ENCODE data around the gene ARHGAP24. TPM values are rescaled to one million over a fixed set of nuclear protein-coding genes. Genes with fewer than 3 reads are reported as not detected.

Gene ARHGAP24
- total RNA-seq, 2 donors from 2014 or later, result 66.8 to 85.6 TPM

- Histone ChIP-seq H3K9me3 (ENCODE audit: control insufficient read depth, low read length) (no peaks in the 10 kb centered on the region), H3K27ac (ENCODE audit: low read depth, low read length) (no peak overlapping the region), H3K4me3 (ENCODE audit: low read length) (no peak overlapping the region), H3K4me1 (ENCODE audit: control insufficient read depth, insufficient read depth, low read length) (no peaks in the 10 kb centered on the region), H3K27me3 (ENCODE audit: control insufficient read depth, insufficient read depth, low read length, poor library complexity, severe bottlenecking) (no peaks in the 10 kb centered on the region), H3K36me3 (ENCODE audit: control insufficient read depth, insufficient read depth, low read length) (no peaks in the 10 kb centered on the region), H3K9ac (ENCODE audit: extremely low read depth, low read length, poor library complexity, severe bottlenecking) (no peak overlapping the region)
- 81 to 96% methylated on average over 4 to 5 of the region's 5 CpGs for WGBS, 2 experiments (ENCODE audit: insufficient coverage in 1 of 2, insufficient read length in 1 of 2)
- Mint-ChIP-seq H3K4me1 (peaks cover 6% of the 10 kb centered on the region), H3K36me3 (ENCODE audit: low read depth) (no peaks in the 10 kb centered on the region), H3K27me3 (ENCODE audit: insufficient read depth) (peaks cover 29% of the 10 kb centered on the region), H3K9me3 (no peaks in the 10 kb centered on the region), H3K4me3 (no peak overlapping the region), H3K27ac (no peak overlapping the region)
- peak; percentile 77 for DNase-seq
- TF ChIP-seq CTCF (conservative IDR thresholded peaks at IDR 0.05), result no peak
Measured at GRCh38 chr4:85520765-85521749, 46.1 kb downstream of the ARHGAP24 start.

GRCh38 chr4:85522277-85522676, 47.3 kb downstream of the ARHGAP24 start:
- no peaks in the 10 kb centered on the region for H3K36me3 Mint-ChIP-seq (ENCODE audit: low read depth)
- H3K4me3 Mint-ChIP-seq, result no peak overlapping the region
- no peak overlapping the region for H3K27ac Mint-ChIP-seq
- no peaks in the 10 kb centered on the region for H3K4me1 ChIP-seq (ENCODE audit: control insufficient read depth, insufficient read depth, low read length)
- H3K9ac ChIP-seq (ENCODE audit: extremely low read depth, low read length, poor library complexity, severe bottlenecking), result no peak overlapping the region
- H3K36me3 ChIP-seq (ENCODE audit: control insufficient read depth, insufficient read depth, low read length), result no peaks in the 10 kb centered on the region
- H3K4me3 ChIP-seq (ENCODE audit: low read length), result no peak overlapping the region
- peaks cover 6% of the 10 kb centered on the region for H3K4me1 Mint-ChIP-seq
- no peaks in the 10 kb centered on the region for H3K27me3 ChIP-seq (ENCODE audit: control insufficient read depth, insufficient read depth, low read length, poor library complexity, severe bottlenecking)
- no peak for TF ChIP-seq CTCF (conservative IDR thresholded peaks at IDR 0.05)
- H3K9me3 ChIP-seq (ENCODE audit: control insufficient read depth, low read length), result no peaks in the 10 kb centered on the region
- no peaks in the 10 kb centered on the region for H3K9me3 Mint-ChIP-seq
- H3K27me3 Mint-ChIP-seq (ENCODE audit: insufficient read depth), result peaks cover 29% of the 10 kb centered on the region
- DNase-seq, result no peak
- H3K27ac ChIP-seq (ENCODE audit: low read depth, low read length), result no peak overlapping the region

- H3K27ac Mint-ChIP-seq, result no peak overlapping the region
- H3K4me3 Mint-ChIP-seq, result no peak overlapping the region
- peaks cover 6% of the 10 kb centered on the region for H3K4me1 Mint-ChIP-seq
- no peaks in the 10 kb centered on the region for H3K36me3 Mint-ChIP-seq (ENCODE audit: low read depth)
- H3K27me3 ChIP-seq (ENCODE audit: control insufficient read depth, insufficient read depth, low read length, poor library complexity, severe bottlenecking), result no peaks in the 10 kb centered on the region
- no peaks in the 10 kb centered on the region for H3K36me3 ChIP-seq (ENCODE audit: control insufficient read depth, insufficient read depth, low read length)
- H3K9ac ChIP-seq (ENCODE audit: extremely low read depth, low read length, poor library complexity, severe bottlenecking), result no peak overlapping the region
- no peaks in the 10 kb centered on the region for H3K9me3 ChIP-seq (ENCODE audit: control insufficient read depth, low read length)
- no peak overlapping the region for H3K4me3 ChIP-seq (ENCODE audit: low read length)
- peaks cover 29% of the 10 kb centered on the region for H3K27me3 Mint-ChIP-seq (ENCODE audit: insufficient read depth)
- no peaks in the 10 kb centered on the region for H3K4me1 ChIP-seq (ENCODE audit: control insufficient read depth, insufficient read depth, low read length)
- DNase-seq, result no peak
- no peak for TF ChIP-seq CTCF (conservative IDR thresholded peaks at IDR 0.05)
- WGBS, 2 experiments (ENCODE audit: insufficient coverage in 1 of 2, insufficient read length in 1 of 2), result 96% methylated on average over 3 of the region's 3 CpGs; no CpG with 5 or more reads in 1 of the 2 experiments
- H3K27ac ChIP-seq (ENCODE audit: low read depth, low read length), result no peak overlapping the region
- no peaks in the 10 kb centered on the region for H3K9me3 Mint-ChIP-seq
Measured at GRCh38 chr4:85522836-85523235, 47.9 kb downstream of the ARHGAP24 start.

Measured in endodermal cell (in vitro differentiated cells).